HL-60 (cell line): ENCODE results near the gene DMBX1.

Source experiments
- DNase-seq, 2 experiments: peaks; one replicate each; pipeline ENCODE4 v3.0.0-alpha.2; 2010 to 2020; ENCODE audit warnings: low read depth in 1 of 2, low spot score in 1 of 2
- H3K27ac ChIP-seq: fragments of 250-450 bp; sonication (Bioruptor Pico); replicated peaks from 2 replicates; pipeline ENCODE4 v1.5.1; 2020; ENCODE audit warnings: mild to moderate bottlenecking, moderate library complexity
- H3K27me3 ChIP-seq: fragments of 250-450 bp; sonication (Bioruptor Pico); 2 replicates; pipeline ENCODE4 v1.5.1; 2021; ENCODE audit warnings: mild to moderate bottlenecking, moderate library complexity; ENCODE audit not compliant: insufficient read depth, poor library complexity, severe bottlenecking
- H3K4me3 ChIP-seq: replicated peaks from 2 replicates; pipeline ENCODE4 v1.5.1; 2011; ENCODE audit warnings: mild to moderate bottlenecking, control low read depth, low read length; ENCODE audit not compliant: insufficient read depth
- GABPA ChIP-seq: IDR thresholded peaks from 2 replicates; pipeline ENCODE4 v1.6.1; 2012; ENCODE audit warnings: low read depth
- POLR2AphosphoS5 ChIP-seq: IDR thresholded peaks from 2 replicates; pipeline ENCODE4 v1.6.1; 2012; ENCODE audit warnings: low read depth
- SPI1 ChIP-seq: IDR thresholded peaks from 2 replicates; pipeline ENCODE4 v1.6.1; 2012; ENCODE audit warnings: low read depth, mild to moderate bottlenecking, borderline replicate concordance
- TF ChIP-seq, protein P1 (sequence below): IDR thresholded peaks from one replicate; pipeline ENCODE4 v1.5.1; 2011; ENCODE audit warnings: low read length, control low read depth, inconsistent platforms; ENCODE audit not compliant: insufficient read depth
- TF ChIP-seq, protein P2 (sequence below): IDR thresholded peaks from 2 replicates; pipeline ENCODE4 v1.6.1; 2012; ENCODE audit warnings: low read depth; ENCODE audit not compliant: insufficient replicate concordance

The DMBX1 gene

DNA sequence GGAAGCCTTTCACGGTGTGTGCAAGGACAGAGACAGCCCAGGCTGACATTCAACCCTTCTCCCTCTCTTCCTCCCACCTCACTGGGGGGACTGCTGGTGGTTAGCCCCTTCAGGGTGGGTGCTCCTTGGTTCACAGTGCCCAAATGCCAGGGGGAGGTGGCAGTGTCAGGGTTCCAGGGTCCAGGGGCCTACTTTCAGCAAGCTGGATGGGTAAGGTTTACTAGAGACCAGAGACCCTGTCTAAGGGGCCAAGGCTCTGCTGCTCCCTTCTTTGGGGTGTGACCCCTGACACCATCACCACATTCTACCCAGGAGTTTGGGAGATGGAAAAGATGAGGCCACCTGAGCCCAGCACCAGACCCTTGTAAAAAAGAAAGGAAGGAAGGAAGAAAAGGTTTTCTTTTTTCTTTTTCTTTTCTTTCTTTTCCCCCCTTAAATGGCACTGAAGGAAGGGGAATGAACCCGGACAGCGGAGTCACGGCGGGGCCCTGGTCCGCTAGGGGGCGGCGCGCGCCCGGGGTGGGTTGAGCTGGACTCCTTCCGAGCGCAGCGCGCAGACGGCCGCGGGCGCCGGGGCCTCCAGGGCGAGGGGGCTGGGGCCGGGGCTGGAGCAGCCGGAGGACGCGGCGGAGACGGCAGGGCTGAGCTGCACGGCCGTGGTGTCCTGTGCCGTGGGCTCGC, 43.0 kb downstream of the DMBX1 start:
- no peak for TF ChIP-seq GABPA
- TF ChIP-seq, protein P1, sequence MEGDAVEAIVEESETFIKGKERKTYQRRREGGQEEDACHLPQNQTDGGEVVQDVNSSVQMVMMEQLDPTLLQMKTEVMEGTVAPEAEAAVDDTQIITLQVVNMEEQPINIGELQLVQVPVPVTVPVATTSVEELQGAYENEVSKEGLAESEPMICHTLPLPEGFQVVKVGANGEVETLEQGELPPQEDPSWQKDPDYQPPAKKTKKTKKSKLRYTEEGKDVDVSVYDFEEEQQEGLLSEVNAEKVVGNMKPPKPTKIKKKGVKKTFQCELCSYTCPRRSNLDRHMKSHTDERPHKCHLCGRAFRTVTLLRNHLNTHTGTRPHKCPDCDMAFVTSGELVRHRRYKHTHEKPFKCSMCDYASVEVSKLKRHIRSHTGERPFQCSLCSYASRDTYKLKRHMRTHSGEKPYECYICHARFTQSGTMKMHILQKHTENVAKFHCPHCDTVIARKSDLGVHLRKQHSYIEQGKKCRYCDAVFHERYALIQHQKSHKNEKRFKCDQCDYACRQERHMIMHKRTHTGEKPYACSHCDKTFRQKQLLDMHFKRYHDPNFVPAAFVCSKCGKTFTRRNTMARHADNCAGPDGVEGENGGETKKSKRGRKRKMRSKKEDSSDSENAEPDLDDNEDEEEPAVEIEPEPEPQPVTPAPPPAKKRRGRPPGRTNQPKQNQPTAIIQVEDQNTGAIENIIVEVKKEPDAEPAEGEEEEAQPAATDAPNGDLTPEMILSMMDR = peak; percentile 49
- peak in 1 of 2 experiments; percentile 53 for DNase-seq
- H3K27me3 ChIP-seq = peaks cover 26% of the 10 kb centered on the region
- peak overlapping the region; percentile 24 for H3K4me3 ChIP-seq
- H3K27ac ChIP-seq = no peak overlapping the region

DNA sequence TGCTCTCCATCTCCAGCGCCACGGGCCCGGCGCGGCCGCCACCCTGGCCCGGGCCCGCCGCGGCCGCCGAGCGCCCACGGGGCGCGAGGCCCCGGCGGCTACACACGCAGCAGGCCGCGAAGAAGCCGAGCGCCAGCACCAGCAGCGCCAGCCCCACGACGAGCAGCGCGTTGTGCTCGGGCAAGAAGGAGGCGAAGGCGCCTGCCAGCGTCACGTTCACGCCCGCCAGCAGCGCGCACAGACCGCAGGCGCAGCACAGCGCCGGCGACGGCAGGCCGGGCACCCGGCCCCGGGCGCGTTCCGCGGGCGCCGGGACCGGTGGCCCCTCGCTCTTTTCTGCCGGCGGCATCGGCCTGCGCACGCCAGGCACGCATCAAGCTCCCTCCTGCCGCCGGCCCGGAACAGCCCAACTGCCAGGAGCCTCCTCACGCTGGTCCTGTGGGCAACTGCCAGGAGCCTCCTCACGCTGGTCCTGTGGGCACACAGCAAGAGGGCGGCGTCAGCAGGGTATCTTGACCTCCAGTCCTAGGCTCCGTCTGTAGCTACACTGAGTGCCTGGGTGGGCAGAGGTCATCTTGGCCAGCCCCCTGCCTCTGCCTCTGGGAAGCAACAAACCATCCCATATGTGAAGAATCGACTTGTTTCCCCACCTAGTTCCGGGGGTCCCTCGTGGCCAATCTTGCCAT, 43.7 kb downstream of the DMBX1 start:
- peak overlapping the region; percentile 24 for H3K4me3 ChIP-seq
- no peak overlapping the region for H3K27ac ChIP-seq
- TF ChIP-seq, protein P2, sequence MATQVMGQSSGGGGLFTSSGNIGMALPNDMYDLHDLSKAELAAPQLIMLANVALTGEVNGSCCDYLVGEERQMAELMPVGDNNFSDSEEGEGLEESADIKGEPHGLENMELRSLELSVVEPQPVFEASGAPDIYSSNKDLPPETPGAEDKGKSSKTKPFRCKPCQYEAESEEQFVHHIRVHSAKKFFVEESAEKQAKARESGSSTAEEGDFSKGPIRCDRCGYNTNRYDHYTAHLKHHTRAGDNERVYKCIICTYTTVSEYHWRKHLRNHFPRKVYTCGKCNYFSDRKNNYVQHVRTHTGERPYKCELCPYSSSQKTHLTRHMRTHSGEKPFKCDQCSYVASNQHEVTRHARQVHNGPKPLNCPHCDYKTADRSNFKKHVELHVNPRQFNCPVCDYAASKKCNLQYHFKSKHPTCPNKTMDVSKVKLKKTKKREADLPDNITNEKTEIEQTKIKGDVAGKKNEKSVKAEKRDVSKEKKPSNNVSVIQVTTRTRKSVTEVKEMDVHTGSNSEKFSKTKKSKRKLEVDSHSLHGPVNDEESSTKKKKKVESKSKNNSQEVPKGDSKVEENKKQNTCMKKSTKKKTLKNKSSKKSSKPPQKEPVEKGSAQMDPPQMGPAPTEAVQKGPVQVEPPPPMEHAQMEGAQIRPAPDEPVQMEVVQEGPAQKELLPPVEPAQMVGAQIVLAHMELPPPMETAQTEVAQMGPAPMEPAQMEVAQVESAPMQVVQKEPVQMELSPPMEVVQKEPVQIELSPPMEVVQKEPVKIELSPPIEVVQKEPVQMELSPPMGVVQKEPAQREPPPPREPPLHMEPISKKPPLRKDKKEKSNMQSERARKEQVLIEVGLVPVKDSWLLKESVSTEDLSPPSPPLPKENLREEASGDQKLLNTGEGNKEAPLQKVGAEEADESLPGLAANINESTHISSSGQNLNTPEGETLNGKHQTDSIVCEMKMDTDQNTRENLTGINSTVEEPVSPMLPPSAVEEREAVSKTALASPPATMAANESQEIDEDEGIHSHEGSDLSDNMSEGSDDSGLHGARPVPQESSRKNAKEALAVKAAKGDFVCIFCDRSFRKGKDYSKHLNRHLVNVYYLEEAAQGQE = no peak
- TF ChIP-seq POLR2AphosphoS5 (no peak), GABPA (no peak), SPI1 (no peak)
- TF ChIP-seq, protein P1 = no peak
- H3K27me3 ChIP-seq = peaks cover 31% of the 10 kb centered on the region
- peak in 1 of 2 experiments; percentile 24 for DNase-seq

DNA sequence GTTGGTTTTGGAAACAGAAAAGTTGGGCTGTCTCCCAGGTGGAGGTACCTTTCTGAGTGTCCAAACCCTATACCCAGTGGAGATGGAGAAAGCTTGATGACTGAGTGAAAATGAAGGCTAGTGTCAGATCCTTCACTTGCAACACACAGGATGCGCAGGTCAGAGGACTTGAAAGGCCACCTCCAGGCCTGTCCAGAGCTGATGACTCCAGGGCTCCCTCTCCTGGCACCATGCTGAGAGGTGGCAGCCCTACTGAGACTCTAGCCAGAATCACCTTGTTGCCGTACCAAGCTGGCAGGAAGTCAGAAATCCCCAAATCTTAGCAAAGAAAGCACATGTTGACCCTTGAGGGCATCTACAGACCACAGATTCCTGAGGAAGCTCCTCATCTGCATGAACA, 45.4 kb downstream of the DMBX1 start:
- Histone ChIP-seq H3K27me3 (peaks cover 31% of the 10 kb centered on the region), H3K27ac (no peak overlapping the region), H3K4me3 (no peak overlapping the region)
- DNase-seq = peak in 1 of 2 experiments; percentile 51
- TF ChIP-seq, protein P1 = peak; percentile 74
- TF ChIP-seq POLR2AphosphoS5 = no peak

DNA sequence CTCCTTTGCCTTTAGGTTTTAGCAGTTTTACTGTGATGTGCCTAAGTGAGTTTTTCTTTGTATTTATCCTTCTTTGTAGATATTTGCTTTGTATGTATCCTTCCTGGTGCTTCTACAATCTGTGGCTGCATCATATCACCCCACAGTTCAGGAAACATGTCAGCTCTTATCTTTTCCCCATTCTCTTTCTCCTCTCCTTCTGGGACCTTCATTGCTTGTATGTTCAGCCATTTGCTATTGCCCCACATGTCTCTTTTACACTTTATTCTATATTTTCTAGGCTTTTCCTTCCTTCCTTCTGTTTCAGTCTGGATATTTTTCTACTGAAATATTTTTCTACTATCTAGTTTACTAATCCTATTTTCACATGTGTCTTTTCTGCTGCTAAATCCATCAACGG, 46.9 kb downstream of the DMBX1 start:
- H3K4me3 ChIP-seq = no peak overlapping the region
- TF ChIP-seq GABPA (no peak), SPI1 (no peak)
- TF ChIP-seq, protein P1 = no peak
- TF ChIP-seq, protein P2 = no peak
- peaks cover 31% of the 10 kb centered on the region for H3K27me3 ChIP-seq
- no peak overlapping the region for H3K27ac ChIP-seq
- no peak for DNase-seq
